Measurements from ENCODE around the gene ANKMY1.

ANKMY1 gene

DNA sequence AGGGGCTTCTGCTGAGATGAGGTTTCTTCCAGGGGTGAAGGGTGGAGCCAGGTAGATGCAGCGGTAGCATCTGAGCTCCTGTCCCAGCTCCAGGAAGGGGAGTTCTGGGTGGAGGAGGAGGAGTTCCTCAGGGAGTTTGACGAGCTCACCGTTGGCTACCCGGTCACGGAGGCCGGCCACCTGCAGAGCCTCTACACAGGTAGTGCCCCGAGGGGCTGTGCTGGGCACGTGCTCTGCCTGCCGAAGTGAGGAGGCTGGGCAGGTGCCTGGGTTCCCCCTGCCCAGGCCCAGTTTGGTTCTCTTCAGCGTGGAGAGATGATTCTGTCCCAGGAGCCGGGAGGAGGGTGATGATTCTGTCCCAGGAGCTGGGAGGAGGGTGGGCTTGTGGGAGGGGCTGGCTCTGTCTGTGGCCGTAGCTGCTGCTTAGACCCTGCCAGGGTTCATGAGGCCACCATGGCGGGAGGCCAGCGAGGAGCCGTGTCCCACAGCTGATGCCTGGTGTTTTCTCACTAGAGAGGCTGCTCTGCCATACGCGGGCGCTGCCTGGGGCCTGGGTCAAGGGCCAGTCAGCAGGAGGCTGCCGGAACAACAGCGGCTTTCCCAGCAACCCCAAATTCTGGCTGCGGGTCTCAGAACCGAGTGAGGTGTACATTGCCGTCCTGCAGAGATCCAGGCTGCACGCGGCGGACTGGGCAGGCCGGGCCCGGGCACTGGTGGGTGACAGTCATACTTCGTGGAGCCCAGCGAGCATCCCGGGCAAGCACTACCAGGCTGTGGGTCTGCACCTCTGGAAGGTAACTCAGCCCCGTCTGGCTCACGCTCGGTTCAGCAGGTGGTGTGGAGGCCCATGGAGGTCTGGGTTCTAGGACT is 37.0 kb upstream of the ANKMY1 start:
- peak in 1 of 14 donors; percentile 23 for DNase-seq

DNA sequence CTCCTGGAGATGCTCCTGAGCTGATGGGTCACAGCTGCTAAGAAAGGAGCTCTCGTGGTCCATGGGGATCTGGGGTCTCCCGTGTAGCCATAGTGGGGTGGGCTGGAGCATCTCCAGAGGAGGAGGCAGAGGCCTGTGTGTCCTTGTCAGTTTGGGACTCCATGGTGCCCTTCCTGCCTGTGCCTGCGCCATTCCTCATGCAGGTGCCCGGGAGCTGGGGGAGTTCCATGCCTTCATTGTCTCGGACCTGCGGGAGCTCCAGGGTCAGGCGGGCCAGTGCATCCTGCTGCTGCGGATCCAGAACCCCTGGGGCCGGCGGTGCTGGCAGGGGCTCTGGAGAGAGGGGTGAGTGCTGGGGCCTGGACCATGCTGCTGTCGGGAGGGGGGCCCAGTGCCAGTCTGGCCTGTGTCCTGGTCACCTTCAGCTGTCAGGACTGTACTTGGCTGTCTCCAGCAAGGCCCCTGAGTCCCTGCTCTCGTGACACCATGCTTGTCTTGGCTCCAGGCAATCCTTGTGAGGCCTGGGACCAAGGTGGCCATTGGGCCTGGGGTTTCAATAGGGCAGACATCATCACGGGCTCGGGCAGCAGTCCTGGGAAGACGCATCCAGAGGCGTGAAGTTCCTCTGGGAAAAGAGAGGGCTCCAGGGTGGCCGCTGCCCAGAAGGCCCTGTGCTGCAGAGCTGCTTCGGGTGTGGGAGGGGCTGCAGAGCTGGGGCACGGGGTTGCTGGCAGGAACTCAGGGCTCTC is 36.1 kb upstream of the ANKMY1 start:
- no peak for DNase-seq

DNA sequence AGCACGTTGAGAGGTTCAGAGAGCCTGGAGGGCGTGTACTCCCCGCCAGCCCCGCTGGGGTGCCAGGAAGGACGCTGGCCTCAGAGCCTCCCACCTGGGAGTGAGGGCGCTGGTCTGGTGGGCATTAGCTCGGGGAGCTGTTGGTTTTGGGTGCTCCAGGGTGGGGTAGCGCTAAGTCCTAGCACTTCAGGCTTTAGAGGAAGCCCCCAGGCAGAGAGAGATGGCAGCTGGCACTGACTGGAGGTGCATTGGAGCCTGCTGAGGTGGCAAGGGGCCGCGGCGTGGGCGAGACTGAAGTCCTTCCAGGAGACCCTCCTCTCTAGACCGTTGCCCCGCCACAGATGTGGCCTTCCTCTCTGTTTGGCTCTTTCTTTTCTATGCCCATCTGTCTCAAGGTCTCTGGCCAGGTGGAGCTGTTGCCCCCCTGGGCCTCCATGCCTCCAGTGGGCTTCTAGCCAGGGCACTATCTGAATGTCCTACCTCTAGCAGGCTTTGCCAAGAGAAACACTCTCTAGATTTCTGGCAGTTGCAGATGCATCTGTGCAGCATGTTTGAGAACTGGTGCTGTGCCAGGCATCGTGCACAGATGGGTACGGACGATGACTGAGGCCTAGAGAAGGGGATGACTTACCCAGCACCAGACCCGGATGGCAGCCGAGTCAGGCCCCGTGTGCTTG is 35.4 kb upstream of the ANKMY1 start:
- peak in 1 of 14 donors; percentile 15 for DNase-seq

DNA sequence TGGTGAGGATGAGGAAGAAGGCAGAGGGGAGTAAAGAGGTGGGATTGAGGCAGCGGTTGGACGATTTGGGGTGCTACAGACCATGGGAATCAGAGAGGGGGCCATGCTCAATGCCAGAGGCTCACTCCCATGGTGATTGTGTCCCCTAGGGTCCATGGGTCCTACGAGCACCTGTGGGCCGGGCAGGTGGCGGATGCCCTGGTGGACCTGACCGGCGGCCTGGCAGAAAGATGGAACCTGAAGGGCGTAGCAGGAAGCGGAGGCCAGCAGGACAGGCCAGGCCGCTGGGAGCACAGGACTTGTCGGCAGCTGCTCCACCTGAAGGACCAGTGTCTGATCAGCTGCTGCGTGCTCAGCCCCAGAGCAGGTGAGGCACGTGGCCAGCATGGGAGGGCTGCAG is 34.0 kb upstream of the ANKMY1 start:
- DNase-seq: no peak

DNA sequence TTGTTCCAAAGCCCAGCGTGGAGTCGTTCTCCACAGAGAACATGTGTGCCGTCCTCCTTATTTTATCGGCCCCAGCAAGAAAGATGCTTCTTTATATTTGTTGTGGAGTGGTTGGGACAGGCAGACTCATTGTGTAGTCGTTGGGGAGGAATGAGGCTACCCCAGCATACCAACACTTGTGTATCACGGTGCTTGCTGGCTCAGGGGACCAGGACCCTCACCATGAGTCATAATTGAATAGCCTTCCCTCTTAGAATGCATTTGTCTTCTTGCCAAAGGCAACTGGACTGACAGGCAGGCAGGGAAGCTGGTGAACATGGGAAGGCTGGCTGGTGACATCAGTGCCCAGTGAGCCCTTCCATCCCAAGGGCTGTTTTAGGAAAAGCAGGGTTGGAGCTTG is 33.4 kb upstream of the ANKMY1 start:
- no peak for DNase-seq

DNA sequence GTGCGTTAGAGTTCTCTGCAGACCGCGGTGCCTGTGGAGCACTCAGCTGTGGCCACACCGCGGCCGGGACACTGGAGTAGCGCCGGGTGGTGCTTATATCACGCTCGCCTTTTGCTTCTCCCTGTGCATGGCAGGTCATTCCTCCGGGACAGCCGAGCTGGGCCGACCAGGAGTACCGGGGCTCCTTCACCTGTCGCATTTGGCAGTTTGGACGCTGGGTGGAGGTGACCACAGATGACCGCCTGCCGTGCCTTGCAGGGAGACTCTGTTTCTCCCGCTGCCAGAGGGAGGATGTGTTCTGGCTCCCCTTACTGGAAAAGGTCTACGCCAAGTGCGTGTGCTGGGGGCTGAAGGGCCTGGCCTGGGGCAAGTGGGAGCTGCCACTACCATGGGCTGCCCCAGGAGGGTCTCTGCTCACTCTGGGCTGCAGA is 32.9 kb upstream of the ANKMY1 start:
- DNase-seq: no peak

DNA sequence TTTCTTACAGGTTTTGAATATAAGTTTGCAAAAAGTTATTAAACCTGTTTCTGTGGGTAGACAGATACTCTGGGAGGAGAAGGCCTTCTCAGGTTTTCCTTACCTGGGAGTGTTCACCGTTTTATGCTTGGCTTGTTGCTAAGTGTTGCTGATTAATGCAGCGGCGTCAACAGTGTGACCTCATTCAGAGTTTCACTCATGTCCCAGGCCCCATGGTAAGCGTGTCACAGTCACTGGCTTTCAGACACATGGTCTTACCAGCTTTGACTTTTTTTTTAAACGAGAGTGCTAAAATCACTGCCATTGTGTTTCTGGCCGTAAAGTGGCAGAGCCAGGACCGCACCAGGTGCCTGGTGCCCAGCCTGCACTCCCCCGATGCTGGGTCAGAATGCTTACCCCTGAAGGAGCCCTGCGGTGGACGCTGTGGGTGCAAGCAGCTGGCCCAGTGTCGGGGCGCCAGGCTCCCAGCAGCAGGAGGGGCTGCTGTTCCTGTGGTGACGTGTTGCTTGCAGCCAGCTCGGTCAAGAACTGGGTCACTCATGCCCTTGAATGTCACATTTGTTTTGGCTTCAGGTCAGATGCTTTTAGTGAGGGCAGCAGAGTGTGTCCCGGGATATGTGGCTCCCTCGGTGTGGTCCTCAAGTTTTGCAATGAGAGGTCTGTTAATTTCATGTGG is 32.2 kb upstream of the ANKMY1 start:
- no peak for DNase-seq

DNA sequence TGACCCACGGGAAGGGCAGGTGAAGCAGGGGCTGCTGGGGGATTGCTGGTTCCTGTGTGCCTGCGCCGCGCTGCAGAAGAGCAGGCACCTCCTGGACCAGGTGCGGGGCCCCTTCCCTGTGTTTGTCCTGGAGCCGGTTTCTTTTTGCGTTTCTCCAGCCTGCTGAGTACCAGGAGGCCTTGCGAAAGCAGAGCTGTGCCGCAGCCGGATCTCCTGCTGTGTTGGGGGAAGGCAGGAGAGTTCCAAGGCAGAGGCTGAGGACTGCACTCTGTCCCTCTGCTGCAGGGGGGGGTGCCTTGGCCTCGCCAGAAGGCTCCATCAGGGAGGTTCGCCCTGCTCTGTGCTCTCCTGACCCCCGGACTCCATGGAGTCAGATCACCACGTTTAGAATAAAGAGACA is 31.6 kb upstream of the ANKMY1 start:
- no peak for DNase-seq

DNA sequence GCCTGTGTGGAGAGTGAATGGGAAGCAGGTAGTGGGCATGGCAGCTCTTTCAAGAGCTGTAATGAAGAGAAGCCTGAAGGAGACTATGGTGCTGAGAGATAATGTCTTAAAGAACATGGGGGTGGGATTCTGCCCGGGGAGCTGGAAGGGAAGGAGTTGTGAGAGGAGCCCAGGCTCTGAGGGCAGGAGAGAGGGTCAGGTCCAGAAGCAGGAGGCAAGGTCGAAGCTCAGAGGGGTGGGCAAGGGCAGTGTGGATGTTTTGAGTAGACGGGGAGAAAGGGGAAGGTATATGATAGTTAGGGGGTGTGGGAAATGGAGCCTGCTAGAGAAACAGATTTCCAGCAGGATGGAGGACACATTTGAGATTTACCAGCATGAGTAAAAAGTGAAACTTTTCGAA is 30.9 kb upstream of the ANKMY1 start:
- DNase-seq: no peak

DNA sequence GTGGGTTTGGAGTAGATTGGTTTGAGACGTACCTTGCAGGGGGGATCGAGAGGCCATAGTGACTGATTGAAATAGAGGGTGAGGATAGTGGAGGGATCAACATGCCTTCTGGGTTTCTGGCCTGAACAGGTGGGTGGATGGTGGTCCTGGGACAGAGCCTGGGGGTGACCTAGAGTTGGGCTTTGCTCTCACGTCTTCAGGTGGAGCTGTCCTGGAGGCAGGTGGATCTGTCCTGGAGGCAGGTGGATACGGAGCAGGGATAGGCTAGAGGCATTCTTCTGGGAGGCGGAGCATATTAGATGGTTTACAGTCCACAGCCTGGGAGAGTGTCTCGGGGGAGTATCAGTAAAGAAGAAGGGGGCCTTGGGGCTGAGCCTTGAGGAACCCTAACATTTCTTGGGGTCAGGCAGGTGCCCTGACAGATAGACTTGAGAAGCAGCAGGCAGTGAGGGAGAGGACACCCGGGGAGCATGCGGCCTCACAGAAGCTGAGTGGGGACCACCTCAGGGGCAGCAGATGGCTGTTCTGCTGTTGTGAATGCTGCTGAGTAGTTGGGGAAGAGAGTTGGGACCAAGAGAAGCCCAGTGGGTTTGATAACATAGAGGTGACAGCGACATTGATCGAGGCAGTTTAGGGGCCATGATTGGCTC is 30.3 kb upstream of the ANKMY1 start:
- DNase-seq: no peak

DNA sequence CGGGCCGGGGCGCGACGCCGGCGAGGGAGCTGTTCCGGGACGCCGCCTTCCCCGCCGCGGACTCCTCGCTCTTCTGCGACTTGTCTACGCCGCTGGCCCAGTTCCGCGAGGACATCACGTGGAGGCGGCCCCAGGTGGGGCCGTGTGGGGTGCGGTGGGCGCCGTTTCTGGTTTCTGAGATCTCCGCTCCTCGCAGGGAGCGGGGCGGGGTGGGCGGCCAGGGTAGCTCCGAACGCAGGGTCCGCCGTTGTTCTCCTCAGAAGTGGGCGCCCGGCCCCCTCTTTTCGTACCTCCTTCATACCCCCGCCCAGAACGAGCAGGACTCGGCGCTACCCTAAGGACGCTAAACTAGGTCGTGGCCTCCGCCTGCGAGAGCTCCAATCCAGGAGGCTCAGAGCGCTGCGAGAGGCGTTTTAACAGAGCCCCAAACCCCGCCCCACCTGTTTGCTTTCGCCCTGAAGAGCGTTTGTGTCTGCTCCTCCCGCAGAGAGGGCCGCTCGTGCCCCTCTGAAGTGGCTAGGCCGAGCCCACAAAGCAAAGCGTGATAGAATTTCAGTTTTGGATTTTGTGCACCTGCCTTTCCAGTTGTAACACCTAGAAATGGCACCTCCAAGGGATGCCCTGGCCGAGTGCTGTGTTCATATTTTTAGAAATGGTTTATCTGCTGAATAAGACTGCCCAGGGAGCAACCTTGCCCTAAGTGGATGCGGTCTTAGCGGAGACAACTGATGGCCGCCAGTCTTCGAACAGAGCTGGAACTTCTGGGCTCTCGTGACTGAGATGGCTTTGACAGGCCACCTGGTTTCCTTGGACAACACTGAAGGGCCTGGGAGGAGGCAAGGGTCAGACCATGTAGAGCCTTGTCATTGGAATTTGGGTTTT is 29.4 kb upstream of the ANKMY1 start:
- peak in 1 of 14 donors; percentile 47 for DNase-seq

DNA sequence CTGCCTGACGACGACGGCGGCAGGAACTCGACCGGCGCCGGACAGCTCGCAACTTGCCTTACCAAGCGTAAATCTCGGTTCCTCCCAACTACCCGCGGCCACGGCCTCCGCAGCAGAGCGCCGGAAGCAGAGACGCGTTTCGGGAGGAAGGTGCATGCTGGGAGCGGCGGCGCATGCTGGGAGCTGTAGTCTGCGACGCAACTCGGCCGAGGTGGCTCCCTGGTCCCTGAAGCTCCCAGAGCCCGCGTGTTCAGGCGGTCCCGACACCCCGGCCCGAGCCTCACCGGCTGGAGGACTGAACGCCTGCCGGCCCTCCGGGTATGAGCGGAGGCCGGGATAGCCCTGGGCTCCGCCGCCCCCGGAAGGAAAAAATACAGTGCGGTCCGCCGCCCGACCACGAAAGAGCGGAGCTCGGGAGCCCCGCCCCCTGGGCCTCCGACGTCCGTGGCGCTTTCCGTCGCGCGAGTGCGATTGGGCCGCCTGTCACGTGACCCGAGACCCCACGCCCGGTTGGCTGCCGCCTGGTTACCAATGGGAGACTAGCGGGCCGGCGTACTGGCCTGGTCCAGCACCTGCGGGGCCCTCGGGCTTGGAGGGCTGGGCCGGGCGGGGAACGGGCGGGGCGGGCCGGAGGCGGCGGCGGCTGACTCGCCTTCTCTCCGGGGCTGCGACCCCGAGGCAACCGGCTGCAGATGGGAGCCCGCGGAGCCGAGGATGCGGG is 28.6 kb upstream of the ANKMY1 start, which contains the start of gene CAPN10:
Gene CAPN10 (plus strand): TSS at position 537 of the 721 bp plus-strand sequence. CDS start 178 bp downstream, at position 715.
- peak; percentile 85 to 99 (median 98) for DNase-seq

DNA sequence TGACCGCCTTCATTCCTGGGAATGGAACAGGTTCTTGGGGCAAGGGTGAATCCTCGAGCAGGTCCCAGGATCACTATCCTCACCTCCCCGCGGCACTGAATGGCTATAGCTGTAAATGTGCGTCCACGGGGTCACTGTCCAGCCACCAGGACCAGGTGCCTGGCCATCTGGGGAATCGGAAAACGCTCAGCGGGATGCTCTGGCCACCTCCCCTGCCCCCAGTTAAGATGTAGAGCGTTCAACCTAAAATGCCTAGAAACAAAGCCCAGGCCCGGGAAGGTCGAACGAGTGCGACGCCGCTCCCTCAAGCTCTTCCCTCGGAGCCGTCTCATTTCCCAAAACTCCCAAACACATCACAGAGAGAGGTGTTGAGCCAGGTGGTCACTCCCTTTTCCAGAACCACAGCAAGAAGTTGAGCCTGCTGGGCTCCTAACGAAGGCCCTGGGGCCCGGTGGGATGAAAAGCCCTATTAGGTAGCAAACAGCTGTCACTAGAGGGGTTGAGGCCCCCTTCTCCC is 28.0 kb upstream of the ANKMY1 start:
- DNase-seq: no peak

DNA sequence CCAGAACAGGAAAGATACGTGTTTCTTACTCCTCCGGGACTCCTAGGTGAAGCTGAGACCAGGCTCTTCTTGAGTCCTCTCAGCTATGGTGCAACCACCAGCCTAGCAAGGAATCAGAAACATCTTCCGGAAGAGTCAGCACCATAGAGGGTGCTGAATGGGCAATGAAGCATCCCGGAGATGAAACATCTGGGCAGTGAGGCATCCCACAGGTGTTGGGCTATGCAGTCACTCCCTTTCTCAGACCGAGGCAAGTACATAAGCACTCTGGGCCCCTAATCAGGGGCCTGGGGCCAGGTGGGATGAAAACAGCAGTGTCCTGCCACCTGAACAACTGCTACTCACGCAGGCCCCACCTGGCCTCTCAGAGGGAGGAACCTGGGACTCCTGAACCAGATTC is 27.3 kb upstream of the ANKMY1 start:
- DNase-seq: no peak

DNA sequence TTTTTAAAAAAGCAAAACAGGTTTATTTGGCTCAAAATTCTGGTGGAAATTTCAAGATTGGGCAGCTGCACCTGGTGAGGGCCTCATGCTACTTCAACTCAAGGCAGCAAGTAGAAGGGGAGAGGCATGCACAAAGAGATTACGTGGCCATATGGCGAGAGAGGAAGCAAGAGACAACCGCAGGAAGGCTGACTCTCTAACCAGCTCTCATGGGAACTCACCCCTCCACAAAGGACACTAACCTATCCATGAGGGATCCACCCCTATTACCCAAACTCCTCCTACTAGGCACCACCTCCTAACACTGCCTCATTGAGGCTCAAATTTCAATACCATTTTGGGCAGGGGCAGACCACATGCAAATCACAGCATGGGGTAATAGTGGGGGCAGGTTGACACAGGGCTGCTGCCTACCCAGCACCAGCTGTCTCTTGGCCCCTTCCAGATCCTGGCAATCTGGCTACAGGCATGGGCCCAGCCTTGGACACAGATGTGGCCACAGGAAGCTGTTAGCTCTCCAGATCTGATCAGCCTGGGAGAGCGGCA is 26.8 kb upstream of the ANKMY1 start:
- no peak for DNase-seq

DNA sequence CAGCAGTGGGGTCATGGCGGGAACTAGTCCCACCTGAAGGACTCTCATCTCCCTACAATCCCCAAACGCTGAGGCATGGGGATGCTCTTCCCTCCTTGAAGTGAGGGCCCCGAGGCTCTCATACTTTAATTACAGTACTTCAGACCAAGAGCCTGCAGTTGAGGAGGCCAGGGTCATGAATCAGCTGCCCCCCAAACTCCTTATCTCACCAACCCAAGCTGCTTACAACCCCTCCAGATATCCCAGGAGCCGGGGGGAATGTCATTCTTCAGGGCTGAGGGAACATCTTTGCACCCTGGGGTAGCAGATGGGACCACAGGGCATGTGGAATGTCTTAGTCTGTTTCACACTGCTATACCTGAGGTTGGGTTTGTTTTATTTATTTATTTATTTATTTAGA is 26.0 kb upstream of the ANKMY1 start:
- no peak for DNase-seq

DNA sequence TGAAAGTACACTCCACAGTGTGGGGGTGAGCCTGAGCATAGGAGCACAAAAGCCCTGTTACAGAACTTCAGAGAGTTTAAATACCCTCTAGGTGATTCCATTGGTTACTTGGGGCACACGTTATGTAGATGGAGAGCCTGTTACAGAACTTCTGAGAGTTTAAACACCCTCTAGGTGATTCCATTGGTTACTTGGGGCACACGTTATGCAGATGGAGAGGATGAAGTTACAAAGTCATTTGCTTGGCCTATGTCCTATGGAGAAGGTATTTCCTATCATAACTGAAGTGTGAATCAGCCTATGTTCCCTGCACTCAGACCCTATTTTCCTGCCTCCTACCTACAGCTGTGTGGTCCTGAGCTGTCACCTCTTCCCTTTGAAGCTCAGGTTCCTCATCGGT is 25.0 kb upstream of the ANKMY1 start:
- no peak for DNase-seq

DNA sequence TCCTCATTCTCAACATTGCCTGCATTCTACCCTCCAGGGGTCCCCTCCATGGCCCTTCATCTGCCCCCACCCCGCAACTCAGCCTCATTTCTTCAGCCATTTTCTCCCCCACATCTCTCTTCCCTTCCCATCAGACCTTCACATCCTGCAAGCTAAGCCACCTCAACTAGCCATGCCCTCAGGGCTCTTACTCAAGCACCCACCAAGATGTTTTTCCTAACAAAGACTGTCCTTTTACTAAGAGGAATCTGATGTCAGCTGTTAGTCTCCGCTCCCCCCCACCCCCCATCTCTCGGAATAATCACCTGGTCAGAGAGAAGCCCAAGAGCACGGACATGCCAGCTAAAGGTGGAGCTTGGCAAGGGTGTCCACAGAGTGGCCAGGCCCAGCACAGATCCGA is 24.0 kb upstream of the ANKMY1 start:
- no peak for DNase-seq

DNA sequence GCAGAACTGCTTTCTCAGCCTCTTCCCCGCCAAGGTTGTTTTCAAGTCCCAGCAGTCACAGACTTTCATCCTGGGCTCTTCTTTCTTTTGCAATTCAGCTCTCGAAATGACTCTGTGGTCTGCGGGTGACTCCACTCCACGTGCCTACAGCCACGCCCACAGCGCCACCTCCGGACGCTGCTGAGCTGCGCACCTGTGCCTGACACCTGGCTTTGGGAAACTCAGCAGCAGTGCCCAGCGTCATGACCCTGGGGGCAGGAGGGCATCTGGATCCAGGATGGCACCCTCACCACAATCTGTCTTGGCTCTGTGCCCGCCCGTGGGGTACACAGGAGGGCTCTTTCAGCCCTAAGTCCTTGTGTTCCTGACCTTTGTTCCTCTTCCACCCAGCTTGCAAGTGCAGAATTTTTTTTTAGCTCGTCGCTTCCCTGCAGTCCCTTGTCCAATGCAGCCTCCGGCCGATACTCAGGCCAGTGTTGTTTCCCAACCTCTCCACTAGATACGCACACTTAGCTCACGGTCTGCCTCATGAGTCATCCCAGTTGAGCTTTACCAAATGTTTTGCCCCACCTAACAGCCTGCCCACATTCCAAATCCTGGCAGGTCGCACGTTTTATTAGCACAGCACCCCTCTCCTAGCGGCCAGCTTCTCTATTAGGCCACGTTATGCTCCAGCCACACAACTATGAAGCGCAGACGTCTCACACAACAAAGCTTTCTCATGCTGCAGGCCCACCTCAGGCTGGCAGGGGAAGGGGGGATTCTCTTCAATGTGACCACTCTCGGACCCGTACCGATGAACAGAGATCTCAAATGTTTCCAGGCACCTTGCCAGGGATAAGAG is 22.2 kb upstream of the ANKMY1 start:
- DNase-seq: no peak
